GM04504 (cell line): ENCODE data around the gene PTPN11.
"Not testable (repeated sequence)": the region's sequence is repeated elsewhere in the genome, so short reads cannot be mapped to it uniquely, and the experiment has no call there.

Experiments
- DNase-seq: peaks from one replicate; pipeline ENCODE4 v3.0.0-alpha.2; 2012; ENCODE audit warnings: low read depth

PTPN11 gene

GRCh38 chr12:112409064-112409905 lies 9.5 kb upstream of the PTPN11 start, which contains the start of gene RPL6:
Gene RPL6, minus strand, starts transcription at chr12:112409605. Its CDS starts 949 bp downstream, at chr12:112408656.
- DNase-seq: peak; percentile 84

- DNase-seq: no peak
Measured at GRCh38 chr12:112409906-112410244, 8.9 kb upstream of the PTPN11 start.

GRCh38 chr12:112413855-112414625 lies 4.7 kb upstream of the PTPN11 start:
- DNase-seq: no peak

GRCh38 chr12:112415457-112415856 lies 3.3 kb upstream of the PTPN11 start:
- not testable (repeated sequence) for DNase-seq

GRCh38 chr12:112418273-112418607 lies 507 bp upstream of the PTPN11 start:
- no peak for DNase-seq

- peak; percentile 65 for DNase-seq
Measured at GRCh38 chr12:112419297-112420133, 768 bp downstream of the PTPN11 start.

GRCh38 chr12:112420740-112421139 lies 2.0 kb downstream of the PTPN11 start:
- DNase-seq: no peak

- no peak for DNase-seq
Measured at GRCh38 chr12:112421363-112421762, 2.6 kb downstream of the PTPN11 start.

GRCh38 chr12:112422531-112422930 lies 3.8 kb downstream of the PTPN11 start:
- peak; percentile 22 for DNase-seq

- DNase-seq: no peak
Measured at GRCh38 chr12:112424126-112424525, 5.4 kb downstream of the PTPN11 start.

GRCh38 chr12:112425582-112426382 lies 7.0 kb downstream of the PTPN11 start:
- DNase-seq: no peak

GRCh38 chr12:112427760-112428159 lies 9.0 kb downstream of the PTPN11 start:
- no peak for DNase-seq

GRCh38 chr12:112430929-112431328 lies 12.2 kb downstream of the PTPN11 start:
- no peak for DNase-seq

- DNase-seq: no peak
Measured at GRCh38 chr12:112431965-112432364, 13.2 kb downstream of the PTPN11 start.

GRCh38 chr12:112433551-112433950 lies 14.8 kb downstream of the PTPN11 start:
- no peak for DNase-seq

GRCh38 chr12:112438645-112439044 lies 19.9 kb downstream of the PTPN11 start:
- DNase-seq: not testable (repeated sequence)

GRCh38 chr12:112439769-112440168 lies 21.0 kb downstream of the PTPN11 start:
- no peak for DNase-seq

GRCh38 chr12:112440653-112441052 lies 21.9 kb downstream of the PTPN11 start:
- DNase-seq: not testable (repeated sequence)

- DNase-seq: no peak
Measured at GRCh38 chr12:112443916-112444315, 25.2 kb downstream of the PTPN11 start.

GRCh38 chr12:112446008-112446725 lies 27.4 kb downstream of the PTPN11 start:
- no peak for DNase-seq

- DNase-seq: no peak
Measured at GRCh38 chr12:112447106-112447505, 28.4 kb downstream of the PTPN11 start.
